Liver (tissue), 3 donors: ENCODE data around the gene RAB5A.

ENCODE experiments used
- ATF3 ChIP-seq: IDR thresholded peaks from 2 replicates; pipeline ENCODE4 v1.6.1; 2016; ENCODE audit warnings: antibody characterized with exemption
- CTCF ChIP-seq: fragments of 150-350 bp; IDR thresholded peaks from 2 replicates; pipeline ENCODE4 v1.5.1; 2017; ENCODE audit warnings: improper control_type of control experiment, low read depth, low read length; ENCODE audit not compliant: missing input control
- EGR1 ChIP-seq, 2 donors: IDR thresholded peaks; 2 replicates each; pipeline ENCODE4 v1.6.1; 2016 to 2018; ENCODE audit warnings: antibody characterized with exemption in 2 of 2, low read depth in 2 of 2
- GABPA ChIP-seq, 2 donors: IDR thresholded peaks in 1 of 2; conservative IDR thresholded peaks in 1 of 2; 2 replicates each; pipeline ENCODE4 v1.6.1; 2016; ENCODE audit warnings: antibody characterized with exemption in 2 of 2, mild to moderate bottlenecking in 1 of 2, moderate library complexity in 1 of 2
- HNF4A ChIP-seq, 2 donors: conservative IDR thresholded peaks; 2 replicates each; pipeline ENCODE4 v1.6.1; 2016; ENCODE audit warnings: antibody characterized with exemption in 2 of 2, mild to moderate bottlenecking in 2 of 2
- MAX ChIP-seq: IDR thresholded peaks from 2 replicates; pipeline ENCODE4 v1.6.1; 2016; ENCODE audit warnings: antibody characterized with exemption
- NR2F2 ChIP-seq: IDR thresholded peaks from 2 replicates; pipeline ENCODE4 v1.6.1; 2016; ENCODE audit warnings: antibody characterized with exemption
- RAD21 ChIP-seq, 2 donors: IDR thresholded peaks; 2 replicates each; pipeline ENCODE4 v1.6.1; 2016; ENCODE audit warnings: antibody characterized with exemption in 2 of 2, mild to moderate bottlenecking in 2 of 2
- REST ChIP-seq: IDR thresholded peaks from 2 replicates; pipeline ENCODE4 v1.6.1; 2016; ENCODE audit warnings: antibody characterized with exemption, mild to moderate bottlenecking
- RXRA ChIP-seq, 2 donors: IDR thresholded peaks; 2 replicates each; pipeline ENCODE4 v1.6.1; 2017 to 2018; ENCODE audit warnings: antibody characterized with exemption in 2 of 2, mild to moderate bottlenecking in 1 of 2
- TAF1 ChIP-seq: conservative IDR thresholded peaks from 2 replicates; pipeline ENCODE4 v1.6.1; 2016; ENCODE audit warnings: antibody characterized with exemption, mild to moderate bottlenecking
- YY1 ChIP-seq: IDR thresholded peaks from 2 replicates; pipeline ENCODE4 v1.6.1; 2016; ENCODE audit warnings: antibody characterized with exemption, mild to moderate bottlenecking
- ZBTB33 ChIP-seq: IDR thresholded peaks from 2 replicates; pipeline ENCODE4 v1.6.1; 2016; ENCODE audit warnings: antibody characterized with exemption
- donor health status: healthy.
- donor health status: healthy.

- TF ChIP-seq CTCF (no peak), NR2F2 (no peak), EGR1 (IDR thresholded peaks at IDR 0.05; ENCODE audit: low read depth in 2 of 2) (no peak), REST (no peak), GABPA (IDR thresholded peaks at IDR 0.05 in 1 of 2, conservative IDR thresholded peaks at IDR 0.05 in 1 of 2) (no peak), YY1 (peak; percentile 25), MAX (no peak), RAD21 (IDR thresholded peaks at IDR 0.05) (no peak), HNF4A (conservative IDR thresholded peaks at IDR 0.05) (peak in 1 of 2 donors; percentile 36), ATF3 (no peak), TAF1 (no peak), RXRA (IDR thresholded peaks at IDR 0.05) (peak in 1 of 2 donors; percentile 57), ZBTB33 (no peak)
Observed at GRCh38 chr3:19901918-19902317, 45.0 kb upstream of the RAB5A start.
